Tibial artery (tissue), 4 donors: Measurements from ENCODE around the gene DR1.

Experiments
- DNase-seq, 2 donors: peaks; one replicate each; pipeline ENCODE4 v3.0.0-alpha.2; 2019
- H3K27ac ChIP-seq, 2 donors: fragments of 200-600 bp; sonication (generic) in 1 of 2; 1 replicate in 1 of 2; 2 replicates in 1 of 2; pipeline ENCODE4 v1.5.1; 2018 to 2019; ENCODE audit warnings: mild to moderate bottlenecking in 1 of 2
- H3K27me3 ChIP-seq, 2 donors: fragments of 200-600 bp; sonication (generic) in 1 of 2; one replicate each; pipeline versions ENCODE4 v1.5.1 to v1.6.0; 2016 to 2019
- H3K36me3 ChIP-seq, 3 donors: fragments of 200-600 bp; sonication (generic) in 2 of 3; one replicate each; pipeline ENCODE4 v1.5.1; 2016 to 2019; ENCODE audit warnings: mild to moderate bottlenecking in 2 of 3
- H3K4me1 ChIP-seq, 4 donors: fragments of 200-600 bp; sonication (generic) in 2 of 4; 1 replicate in 3 of 4; 2 replicates in 1 of 4; pipeline ENCODE4 v1.5.1; 2016 to 2019
- H3K4me3 ChIP-seq, 2 donors: fragments of 200-600 bp; sonication (generic) in 1 of 2; 1 replicate in 1 of 2; 2 replicates in 1 of 2; pipeline ENCODE4 v1.5.1; 2018 to 2019; ENCODE audit warnings: mild to moderate bottlenecking in 2 of 2
- H3K9me3 ChIP-seq, 3 donors: fragments of 200-600 bp; sonication (generic) in 1 of 3; one replicate each; pipeline ENCODE4 v1.5.1; 2016 to 2019
- CTCF ChIP-seq, 2 experiments: fragments of 200-600 bp in 1 of 2; fragments of 450-650 bp in 1 of 2; IDR thresholded peaks; one replicate each; pipeline ENCODE4 v1.5.1; 2017 to 2019; ENCODE audit warnings: antibody characterized with exemption in 2 of 2, mild to moderate bottlenecking in 1 of 2, moderate library complexity in 1 of 2
- intact Hi-C: fragments of 100-400 bp; cut with DNase I; formaldehyde crosslinking; loops from one replicate; pipeline ENCODE4 v1.15.0; 2023; ENCODE audit warnings: low total_unique reads

Gene DR1

GRCh38 chr1:93306920-93307319 lies 38.8 kb upstream of the DR1 start:
- Histone ChIP-seq H3K36me3 (peaks cover 0 to 7% (median 0%) of the 10 kb centered on the region in 3 donors), H3K27ac (no peak overlapping the region), H3K4me1 (no peaks in the 10 kb centered on the region), H3K4me3 (no peak overlapping the region), H3K27me3 (no peaks in the 10 kb centered on the region), H3K9me3 (no peaks in the 10 kb centered on the region)
- TF ChIP-seq CTCF (IDR thresholded peaks at IDR 0.05) = no peak
- DNase-seq = no peak
- intact Hi-C loops = no loop called here

GRCh38 chr1:93313026-93313425 lies 32.7 kb upstream of the DR1 start:
- no peaks in the 10 kb centered on the region for H3K9me3 ChIP-seq
- H3K27me3 ChIP-seq = no peaks in the 10 kb centered on the region
- H3K4me3 ChIP-seq = no peak overlapping the region
- H3K4me1 ChIP-seq = peaks cover 0 to 6% (median 0%) of the 10 kb centered on the region in 4 donors
- H3K27ac ChIP-seq = no peak overlapping the region
- no peak for TF ChIP-seq CTCF (IDR thresholded peaks at IDR 0.05)
- no peak for DNase-seq
- peaks cover 0 to 7% (median 0%) of the 10 kb centered on the region in 3 donors for H3K36me3 ChIP-seq
- intact Hi-C loops = no loop called here

GRCh38 chr1:93317207-93317606 lies 28.5 kb upstream of the DR1 start:
- TF ChIP-seq CTCF (IDR thresholded peaks at IDR 0.05) = no peak
- no peak overlapping the region for H3K27ac ChIP-seq
- no peaks in the 10 kb centered on the region for H3K36me3 ChIP-seq
- peak; percentile 59 to 67 for DNase-seq
- peaks cover 0 to 6% (median 0%) of the 10 kb centered on the region in 4 donors for H3K4me1 ChIP-seq
- no peak overlapping the region for H3K4me3 ChIP-seq
- intact Hi-C loops = no loop called here
- H3K27me3 ChIP-seq = no peaks in the 10 kb centered on the region
- no peaks in the 10 kb centered on the region for H3K9me3 ChIP-seq

- intact Hi-C loops = no loop called here
- TF ChIP-seq CTCF (IDR thresholded peaks at IDR 0.05) = no peak
Measured at GRCh38 chr1:93317943-93318342, 27.8 kb upstream of the DR1 start.

GRCh38 chr1:93321720-93322119 lies 24.0 kb upstream of the DR1 start:
- intact Hi-C loops = no loop called here

More at GRCh38 chr1:93317943-93318342, 27.8 kb upstream of the DR1 start:
- Histone ChIP-seq H3K27ac (no peak overlapping the region), H3K4me1 (peaks cover 0 to 6% (median 0%) of the 10 kb centered on the region in 4 donors), H3K4me3 (no peak overlapping the region), H3K27me3 (no peaks in the 10 kb centered on the region), H3K9me3 (no peaks in the 10 kb centered on the region), H3K36me3 (no peaks in the 10 kb centered on the region)
- DNase-seq = no peak

More at GRCh38 chr1:93321720-93322119, 24.0 kb upstream of the DR1 start:
- H3K36me3 ChIP-seq = no peaks in the 10 kb centered on the region
- no peaks in the 10 kb centered on the region for H3K4me1 ChIP-seq
- H3K9me3 ChIP-seq = no peaks in the 10 kb centered on the region
- no peaks in the 10 kb centered on the region for H3K27me3 ChIP-seq
- TF ChIP-seq CTCF (IDR thresholded peaks at IDR 0.05) = no peak
- no peak for DNase-seq
- no peak overlapping the region for H3K4me3 ChIP-seq
- H3K27ac ChIP-seq = no peak overlapping the region
